HK-2 (cell line): ENCODE results near the gene HSF2.

ENCODE experiments used
- DNase-seq: peaks from one replicate; pipeline ENCODE4 v3.0.0-alpha.2; 2018; ENCODE audit not compliant: unreplicated experiment

HSF2 gene, protein sequence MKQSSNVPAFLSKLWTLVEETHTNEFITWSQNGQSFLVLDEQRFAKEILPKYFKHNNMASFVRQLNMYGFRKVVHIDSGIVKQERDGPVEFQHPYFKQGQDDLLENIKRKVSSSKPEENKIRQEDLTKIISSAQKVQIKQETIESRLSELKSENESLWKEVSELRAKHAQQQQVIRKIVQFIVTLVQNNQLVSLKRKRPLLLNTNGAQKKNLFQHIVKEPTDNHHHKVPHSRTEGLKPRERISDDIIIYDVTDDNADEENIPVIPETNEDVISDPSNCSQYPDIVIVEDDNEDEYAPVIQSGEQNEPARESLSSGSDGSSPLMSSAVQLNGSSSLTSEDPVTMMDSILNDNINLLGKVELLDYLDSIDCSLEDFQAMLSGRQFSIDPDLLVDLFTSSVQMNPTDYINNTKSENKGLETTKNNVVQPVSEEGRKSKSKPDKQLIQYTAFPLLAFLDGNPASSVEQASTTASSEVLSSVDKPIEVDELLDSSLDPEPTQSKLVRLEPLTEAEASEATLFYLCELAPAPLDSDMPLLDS

DNA sequence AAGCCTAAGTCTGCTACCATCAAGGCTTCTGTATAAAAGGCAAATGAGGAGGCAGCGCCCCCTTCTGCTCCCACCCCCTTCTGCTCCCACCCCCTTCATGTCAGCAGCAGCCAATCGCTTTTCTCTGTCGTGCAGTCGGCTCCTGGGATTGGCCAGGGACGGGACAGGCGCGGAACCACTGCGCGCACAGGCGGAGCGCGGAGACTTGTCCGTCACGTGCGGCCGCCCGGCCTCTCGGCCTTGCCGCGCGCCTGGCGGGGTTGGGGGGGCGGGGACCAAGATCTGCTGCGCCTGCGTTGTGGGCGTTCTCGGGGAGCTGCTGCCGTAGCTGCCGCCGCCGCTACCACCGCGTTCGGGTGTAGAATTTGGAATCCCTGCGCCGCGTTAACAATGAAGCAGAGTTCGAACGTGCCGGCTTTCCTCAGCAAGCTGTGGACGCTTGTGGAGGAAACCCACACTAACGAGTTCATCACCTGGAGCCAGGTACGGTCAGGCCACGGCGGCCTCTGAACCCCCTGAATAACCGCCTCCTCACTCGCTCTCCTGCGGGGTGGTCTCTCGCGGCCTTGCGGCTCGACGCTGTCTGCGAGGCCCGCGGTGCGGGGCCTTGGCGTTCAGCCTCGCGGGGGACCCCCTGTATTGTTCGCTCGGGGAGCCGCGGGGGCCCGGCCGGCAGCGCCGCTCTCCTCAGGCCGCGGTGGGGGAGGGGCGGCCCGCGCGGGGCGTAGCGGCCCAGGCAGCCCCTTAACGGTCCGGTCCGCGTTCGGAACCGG lies at the start of gene HSF2:
Gene HSF2, plus strand, starts transcription at position 305 of the 773 bp plus-strand sequence. Its CDS starts 86 bp downstream, at position 391.
- DNase-seq = peak; percentile 98

DNA sequence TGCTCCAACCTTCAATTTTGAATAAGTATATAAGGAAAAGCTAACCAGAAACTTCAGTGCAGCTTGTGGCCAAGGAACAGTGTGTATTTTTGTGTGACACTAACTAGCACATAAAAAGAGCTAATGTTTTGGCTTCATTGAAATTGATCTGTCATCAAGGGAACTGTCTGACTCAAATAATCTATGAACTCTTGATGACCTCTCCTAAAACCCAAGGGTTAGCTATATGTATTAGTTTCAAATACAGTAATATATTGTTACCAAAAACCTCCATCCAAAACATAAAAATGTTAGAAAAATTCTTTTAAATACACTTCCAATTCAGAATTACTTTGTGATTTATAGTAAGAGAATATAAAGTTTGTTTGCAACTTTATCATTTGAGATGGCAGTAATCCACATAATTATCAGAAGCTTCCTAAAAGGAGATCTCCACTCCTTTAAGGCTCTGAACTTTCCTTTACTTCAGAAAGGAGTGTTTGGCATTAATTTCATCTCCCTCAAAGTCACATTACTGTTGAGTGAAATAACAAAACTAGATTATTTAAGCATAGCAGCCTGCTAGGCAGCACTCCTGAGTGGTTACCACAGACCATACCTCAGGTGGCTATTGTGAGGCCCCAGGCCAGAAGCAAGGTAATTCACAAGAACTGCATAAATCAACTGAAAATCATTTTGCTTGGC lies 46.3 kb upstream of the HSF2 start:
- no peak for DNase-seq

DNA sequence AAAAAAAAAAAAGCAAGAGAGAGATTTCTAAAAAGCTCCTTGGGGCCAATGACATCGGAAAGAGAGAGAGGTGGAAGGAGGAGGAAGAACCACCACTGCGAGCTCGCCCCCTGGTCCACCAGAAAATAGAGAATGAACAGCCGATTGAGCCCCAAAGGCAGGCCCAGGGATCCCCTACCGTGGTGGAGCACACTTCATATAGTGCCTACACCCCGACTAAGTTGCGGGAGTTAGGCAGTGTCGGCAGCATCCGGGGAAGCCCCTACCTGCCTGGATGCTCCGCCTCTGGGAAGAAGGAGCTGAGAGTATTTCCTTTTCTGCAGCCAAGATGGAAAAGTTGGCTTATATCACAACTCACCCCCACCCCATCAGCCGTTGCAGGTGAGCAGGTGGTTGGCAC lies 38.6 kb upstream of the HSF2 start:
- DNase-seq = no peak

DNA sequence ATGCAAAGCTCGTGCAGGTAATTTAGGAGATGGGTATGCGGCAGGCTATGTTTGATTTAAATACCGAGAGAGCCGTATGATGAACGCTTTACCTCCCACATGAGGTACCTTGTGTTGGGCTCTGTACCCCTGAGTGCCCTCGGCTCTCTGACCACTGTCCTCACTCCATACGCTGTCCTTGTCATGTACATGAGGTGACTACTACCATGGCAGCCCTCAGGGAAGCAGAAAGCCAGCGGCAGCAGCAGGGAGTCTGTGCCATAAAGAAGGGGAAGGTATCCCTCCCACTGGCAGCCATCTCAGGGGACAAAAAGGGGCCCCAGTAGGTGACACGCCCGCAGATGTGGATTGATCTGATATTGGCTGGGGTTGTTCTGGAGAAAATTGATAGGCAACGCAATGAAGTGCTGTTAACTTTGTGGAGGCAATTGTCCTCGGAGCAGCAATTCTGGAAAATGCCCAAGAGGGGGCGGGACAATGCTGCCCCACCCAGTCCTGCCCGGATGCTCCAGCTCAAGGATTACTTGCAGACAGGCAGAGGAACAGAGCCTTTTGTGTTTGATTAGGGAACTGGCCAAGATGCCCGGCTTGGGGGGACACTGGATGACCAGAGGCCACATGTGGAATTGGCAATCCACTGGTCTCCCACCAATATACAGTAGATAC lies 38.0 kb upstream of the HSF2 start:
- DNase-seq = no peak

DNA sequence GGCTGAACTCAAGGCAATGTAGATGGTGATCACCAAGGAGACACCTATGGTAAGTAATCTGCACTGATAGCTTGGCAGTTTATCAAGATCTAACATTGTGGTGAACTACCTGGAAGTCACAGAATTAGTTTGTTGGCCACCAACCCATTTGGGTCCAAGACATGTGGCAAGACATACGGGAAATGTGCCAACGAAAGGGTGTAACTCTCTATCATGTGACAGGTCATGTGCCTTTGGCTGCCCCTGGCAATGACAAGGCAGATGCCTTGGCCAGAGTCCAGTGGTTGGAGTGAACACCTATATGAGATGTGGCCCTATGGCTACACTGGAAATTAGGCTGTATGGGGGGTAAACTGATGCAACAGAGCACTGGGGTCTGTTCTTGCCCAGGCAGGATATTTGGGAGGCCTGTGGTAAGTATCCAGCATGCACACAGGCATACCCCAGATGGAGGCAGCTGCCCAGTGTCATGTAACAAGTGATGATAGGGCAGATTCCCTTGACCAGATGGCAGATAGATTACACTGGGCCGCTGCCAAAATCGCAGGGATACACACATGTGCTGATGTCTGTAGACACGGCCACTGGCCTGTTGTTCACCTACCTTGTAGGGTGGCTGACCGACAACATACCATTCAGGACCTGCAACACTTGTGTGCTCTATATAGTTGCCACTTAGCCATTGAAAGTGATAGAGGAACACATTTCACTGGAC lies 35.5 kb upstream of the HSF2 start:
- DNase-seq = no peak

DNA sequence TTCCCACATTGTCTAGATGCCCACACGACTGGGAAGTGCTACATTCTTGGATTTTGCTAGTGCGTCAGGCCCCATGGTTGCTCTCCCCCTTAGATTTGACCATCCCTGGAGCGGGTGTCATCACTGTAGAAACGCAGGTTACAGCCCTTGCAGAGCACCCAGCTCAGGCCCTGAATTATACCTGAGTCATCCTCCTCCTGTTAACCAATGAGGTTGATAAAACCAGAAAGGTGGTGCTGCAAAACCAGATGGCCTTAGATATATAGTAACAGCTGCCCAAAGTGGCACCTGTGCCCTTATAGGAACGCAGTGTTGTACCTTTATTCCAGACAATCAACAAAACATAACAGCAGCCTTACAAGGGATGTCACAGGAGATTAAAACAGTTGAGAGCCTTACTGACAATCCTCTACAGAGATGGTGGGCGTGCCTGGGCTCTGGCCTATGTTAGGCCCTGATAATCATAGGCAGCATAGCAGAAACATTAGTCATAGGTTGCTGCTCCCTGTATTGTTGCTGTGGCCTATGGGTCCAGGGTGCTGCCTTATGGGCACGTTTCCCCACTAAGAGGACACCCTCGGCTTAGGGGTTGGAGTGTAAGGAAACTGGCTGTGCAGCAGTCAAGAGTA lies 33.6 kb upstream of the HSF2 start:
- DNase-seq = no peak

DNA sequence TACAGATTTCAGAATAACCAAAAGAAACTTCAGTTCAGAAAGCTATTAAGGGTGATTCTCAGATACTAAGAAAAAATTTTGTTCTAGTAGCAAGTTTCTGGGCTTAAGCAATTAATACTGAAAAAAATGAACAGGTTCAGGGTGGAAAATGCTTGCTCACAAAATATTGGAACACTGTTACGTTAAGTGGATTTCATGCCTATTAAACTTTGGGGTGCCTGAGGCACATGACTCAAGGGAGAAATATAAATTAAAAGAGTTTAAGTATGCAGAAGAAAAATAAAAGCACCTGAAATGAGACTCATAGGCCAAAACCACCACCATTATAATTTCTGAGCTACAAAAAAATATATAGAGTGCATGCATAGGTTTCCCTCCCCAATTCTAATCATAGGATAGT lies 32.3 kb upstream of the HSF2 start:
- no peak for DNase-seq

DNA sequence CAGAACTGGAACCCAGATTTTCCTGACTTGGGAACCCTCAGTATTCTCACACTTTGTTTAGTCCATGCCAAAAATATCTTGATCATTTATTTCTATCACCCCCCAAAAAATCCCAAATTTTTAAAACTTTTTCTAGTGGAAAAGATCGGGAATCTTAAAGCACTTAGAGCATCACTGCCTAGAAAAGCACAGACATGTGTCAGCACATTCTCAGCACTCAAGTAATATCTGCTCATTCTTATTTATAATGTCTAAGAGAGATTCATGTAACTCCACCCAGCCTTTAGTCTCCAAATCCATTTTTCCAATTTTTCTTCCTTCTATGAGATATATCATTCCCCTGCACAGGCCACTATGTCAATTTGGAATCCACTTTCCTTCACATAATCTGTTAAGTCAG lies 29.9 kb upstream of the HSF2 start:
- no peak for DNase-seq

DNA sequence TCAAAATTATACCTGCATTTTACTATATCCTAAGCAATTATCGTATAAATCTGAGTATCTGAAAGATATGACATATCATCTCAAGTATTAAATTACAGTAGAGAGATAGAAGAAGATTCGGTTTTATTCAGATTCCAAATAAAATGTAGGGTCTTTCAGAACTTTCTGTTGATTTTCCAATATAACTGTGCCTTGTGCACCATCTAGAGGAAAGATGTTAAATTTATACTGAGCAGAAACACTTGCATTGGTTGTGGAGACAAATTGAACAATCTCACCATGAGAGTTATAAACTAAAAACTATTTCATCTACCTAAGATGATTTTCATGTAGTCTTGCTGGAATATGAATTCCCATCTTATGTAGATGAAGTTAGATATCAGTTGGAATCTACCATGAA lies 26.8 kb upstream of the HSF2 start:
- no peak for DNase-seq

DNA sequence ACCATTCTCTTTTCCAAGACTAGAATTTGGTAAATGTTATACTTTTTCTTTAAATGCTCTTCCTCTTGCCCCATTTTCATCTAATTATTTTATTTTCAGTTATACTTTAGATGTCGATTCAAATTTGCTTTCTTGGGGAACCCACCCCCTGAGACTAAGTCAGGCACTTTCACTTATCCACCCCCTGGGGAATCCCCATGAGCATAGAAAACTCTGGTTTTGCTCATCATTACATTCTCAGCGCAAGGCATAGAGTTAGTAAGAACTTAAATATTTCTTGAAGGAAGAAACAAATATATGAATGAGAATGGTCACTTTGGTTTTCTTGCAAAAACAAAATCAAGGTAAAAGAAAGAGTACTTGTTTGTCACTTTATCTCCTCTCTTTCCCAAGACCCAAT lies 25.1 kb upstream of the HSF2 start:
- no peak for DNase-seq

DNA sequence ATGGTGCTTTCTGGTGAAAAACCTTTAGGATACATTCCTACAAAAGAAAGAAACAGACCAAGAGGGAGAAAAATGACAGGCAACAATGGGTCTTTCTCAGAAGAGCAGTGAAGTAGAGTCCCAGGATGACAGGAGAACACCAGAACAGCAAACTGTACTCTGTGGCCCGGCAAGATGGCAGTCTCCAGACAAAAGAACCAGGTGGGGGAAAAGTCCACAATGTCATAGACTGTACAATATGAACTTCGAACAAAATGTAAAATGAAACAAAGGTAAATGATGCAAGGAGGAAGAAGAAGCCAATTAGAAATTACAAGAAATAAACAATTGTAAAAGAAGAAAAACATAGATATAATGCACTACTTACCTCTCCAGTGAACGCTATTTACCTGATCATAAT lies 23.2 kb upstream of the HSF2 start:
- DNase-seq = no peak

DNA sequence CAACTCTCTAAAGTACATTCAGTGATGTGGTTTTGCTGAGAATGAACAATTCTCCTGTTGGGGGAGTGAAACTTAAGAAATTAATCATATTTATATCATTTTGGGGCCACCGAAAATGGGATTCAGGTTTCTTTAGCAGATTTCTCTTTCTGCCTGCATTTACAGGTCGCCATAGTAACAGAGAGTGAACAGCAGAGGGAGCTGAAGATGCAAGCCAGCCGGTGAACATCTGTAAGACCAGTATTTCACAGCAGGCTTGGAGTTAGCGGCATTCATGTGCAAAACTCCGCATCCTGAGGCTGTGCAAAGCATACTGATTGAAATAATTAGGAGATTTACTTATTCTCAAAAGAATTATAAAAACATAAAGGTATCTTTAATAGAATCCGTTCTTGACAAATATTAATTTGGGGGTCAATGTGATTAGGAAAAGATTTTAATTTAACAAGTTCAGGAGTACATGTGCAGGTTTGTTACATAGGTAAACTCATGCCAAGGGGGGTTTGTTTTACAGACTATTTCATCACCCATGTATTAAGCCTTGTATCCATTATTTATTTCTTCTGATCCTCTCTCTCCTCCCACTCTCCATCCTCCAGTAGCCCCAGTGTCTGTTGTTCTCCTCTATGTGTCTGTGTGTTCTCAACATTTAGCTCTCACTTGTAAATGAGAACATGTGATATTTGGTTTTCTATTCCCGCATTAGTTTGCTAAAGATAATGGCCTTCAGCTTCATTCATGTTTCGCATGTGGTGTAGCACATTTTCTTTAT lies 17.8 kb upstream of the HSF2 start:
- peak; percentile 25 for DNase-seq

DNA sequence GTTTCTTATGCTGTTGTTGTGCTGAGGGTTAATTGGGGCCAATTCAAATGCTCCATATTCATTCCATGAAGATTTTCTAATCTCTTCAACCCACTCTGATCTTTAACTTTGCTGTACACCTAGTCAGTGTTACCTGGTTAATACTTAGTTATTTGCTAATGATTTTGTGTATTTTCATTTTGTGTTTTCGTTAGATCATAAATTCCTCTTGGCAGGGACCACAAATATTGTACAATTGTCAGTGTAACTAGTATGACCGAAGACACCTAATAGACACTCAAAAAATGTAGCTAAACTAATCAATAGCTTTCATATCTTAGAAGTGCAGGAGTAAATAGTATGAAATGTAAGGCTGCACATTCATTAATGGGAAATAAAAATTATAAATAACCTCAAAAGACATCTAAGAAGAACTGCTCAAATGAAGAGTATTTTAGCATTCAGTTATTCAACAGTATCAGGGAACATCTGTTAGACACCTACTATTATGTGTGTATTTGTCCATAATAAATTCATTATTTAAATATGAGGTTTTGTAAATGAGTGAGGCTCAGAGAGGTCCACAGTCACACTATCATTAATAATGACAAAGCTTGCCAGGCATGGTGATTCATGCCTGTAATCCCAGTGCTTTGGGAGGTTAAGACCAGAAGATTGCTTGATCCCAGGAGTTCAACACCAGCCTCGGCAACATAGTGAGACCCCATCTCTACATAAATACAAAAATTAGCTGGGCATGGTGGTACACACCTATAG lies 13.4 kb upstream of the HSF2 start:
- no peak for DNase-seq

DNA sequence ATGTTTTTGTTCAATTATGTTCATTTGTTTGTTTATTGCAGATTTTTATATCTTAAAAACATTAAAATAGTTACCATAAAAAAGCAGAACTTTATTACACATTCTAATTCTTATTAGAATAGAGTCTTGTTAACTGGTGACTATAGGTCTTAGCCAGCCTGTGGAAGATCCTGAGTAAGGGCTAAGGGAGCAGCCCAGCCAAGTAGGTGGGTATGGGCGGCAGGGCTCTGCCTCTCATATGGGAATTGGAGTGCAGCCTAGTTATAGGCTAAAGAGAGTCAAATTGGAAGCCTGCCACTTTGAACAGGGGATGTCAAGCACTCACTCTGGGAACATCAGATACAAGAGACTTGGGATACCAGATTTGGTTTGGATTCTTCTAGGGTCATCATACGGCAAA lies 10.5 kb upstream of the HSF2 start:
- DNase-seq = no peak

DNA sequence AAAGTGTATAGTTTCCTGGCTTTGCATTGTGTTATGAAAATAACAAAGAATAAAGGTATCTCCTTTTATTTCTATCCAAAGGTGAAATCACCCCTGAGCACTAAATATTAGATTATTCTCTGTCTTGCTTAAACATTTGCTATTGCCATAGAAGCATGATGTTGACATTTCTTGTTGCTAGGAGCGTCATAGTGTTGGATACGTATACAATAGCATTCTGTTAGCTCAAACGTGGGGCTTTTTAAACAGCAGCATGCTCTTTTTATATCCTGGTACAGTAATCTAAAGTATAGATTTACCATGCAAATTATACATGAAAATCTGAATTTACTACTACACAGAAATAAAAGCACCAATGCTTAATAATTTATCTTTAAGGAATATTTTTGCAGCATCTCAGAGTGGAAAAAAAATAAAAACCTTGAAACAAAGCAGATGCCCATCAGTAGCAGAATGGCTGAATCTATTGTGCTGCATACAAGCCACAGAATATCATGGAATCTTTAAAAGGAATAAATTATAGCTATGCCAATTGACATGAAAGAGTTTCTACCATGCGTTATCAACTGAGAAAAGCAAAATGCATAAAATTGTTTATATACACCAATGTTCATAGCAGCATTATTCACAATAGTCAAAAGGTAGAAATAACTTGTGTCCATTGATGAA lies 9.6 kb upstream of the HSF2 start:
- no peak for DNase-seq

DNA sequence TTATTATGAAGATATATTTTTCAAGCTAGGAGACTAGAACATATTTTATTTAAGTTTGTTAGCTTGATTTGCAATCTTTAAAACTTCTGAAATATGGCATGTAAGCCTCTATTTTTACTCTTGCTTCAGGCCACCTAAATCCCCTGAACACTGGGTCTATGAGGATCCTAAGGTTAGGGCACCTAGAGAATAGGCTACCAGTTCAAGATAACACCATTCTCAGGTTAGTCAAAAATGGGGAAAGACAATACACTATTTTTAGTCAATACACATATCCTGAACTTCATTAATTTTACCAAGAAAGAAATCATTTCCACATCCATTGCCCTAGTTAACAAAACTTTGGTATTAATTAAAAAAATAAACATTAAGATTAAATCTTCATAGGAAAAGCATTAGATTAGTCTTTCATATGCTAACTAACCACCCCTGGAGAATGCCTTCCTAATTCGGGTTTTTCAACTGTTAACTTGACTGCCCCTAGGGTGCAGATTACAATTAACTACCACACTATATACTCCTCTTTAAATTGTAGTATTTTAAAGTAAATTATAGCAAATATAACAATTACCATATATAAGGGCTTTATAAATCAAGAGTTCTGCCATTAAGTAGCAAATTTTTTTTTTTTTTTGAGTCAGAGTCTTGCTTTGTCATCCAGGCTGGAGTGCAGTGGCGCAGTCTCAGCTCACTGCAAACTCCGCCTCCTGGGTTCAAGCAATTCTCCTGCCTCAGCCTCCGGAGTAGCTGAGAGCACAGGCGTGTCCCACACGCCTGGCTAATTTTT lies 6.7 kb upstream of the HSF2 start:
- no peak for DNase-seq

DNA sequence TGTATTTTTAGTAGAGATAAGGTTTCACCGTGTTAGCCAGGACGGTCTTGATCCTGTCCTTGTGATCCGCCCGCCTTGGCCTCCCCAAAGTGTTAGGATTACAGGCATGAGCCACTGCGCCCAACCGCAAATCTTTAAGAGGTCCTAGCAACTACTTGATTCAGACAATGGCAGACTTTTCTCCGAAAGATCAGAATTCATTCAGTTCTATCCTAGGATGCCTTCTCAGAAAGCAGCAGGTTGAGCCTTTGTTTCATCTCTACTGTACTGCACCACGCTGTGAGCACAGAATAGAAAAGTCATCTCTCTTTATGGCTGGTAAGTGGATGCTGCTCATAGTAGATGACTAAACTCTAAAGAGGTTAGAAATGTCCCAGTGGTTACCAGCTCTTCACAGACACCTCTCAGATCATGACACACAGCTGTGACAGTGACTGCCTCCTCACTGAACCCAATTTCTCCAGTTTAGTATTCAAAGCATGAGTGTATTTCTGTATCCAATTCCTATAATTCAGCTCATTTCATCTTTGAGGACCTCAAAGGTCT lies 6.0 kb upstream of the HSF2 start:
- DNase-seq = no peak

DNA sequence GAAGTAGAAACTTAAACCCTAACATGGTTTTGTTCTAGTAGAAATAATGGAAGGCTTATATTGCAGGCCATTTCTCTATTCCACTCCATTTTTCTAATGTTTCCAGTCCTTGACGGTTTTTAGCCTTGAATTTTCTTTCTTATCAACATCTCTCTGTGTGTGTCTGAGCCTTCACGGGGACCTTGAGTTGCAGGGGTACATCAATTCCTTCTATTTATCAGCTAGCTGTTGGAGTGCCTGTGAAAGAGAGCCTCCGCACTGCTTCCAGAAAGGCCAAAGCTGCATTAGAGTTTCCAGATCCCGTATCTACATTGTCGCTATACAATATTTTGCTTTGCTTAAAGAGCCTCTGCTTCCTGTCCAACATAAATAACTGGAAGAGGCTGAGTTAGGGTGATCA lies 5.4 kb upstream of the HSF2 start:
- no peak for DNase-seq
